Natural killer cell (primary cell): ENCODE measurements around the gene ATP8A1. TPM values are rescaled to one million over a fixed set of nuclear protein-coding genes. Genes with fewer than 3 reads are reported as not detected.

Experiments used
- ATAC-seq, 3 donors: fragments of 150-1000 bp in 2 of 3; fragments of 200-7000 bp in 1 of 3; cut with Tn5 transposase; 1 replicate in 1 of 3; 2 replicates in 2 of 3; pipeline ENCODE4 v1.10.0; 2021; ENCODE audit warnings: mild to moderate bottlenecking in 2 of 3, moderate library complexity in 2 of 3
- DNase-seq, 2 donors: peaks; one replicate each; pipeline versions ENCODE4 v3.0.0 to v3.0.0-alpha.2; 2013 to 2021; ENCODE audit warnings: mixed read lengths in 1 of 2
- H3K27ac ChIP-seq: one replicate; pipeline ENCODE4 v1.5.1; 2013; ENCODE audit warnings: mild to moderate bottlenecking, low read length
- H3K27me3 ChIP-seq: one replicate; pipeline ENCODE4 v1.6.1; 2013; ENCODE audit warnings: low read length; ENCODE audit not compliant: control insufficient read depth, insufficient read depth
- H3K36me3 ChIP-seq: one replicate; pipeline ENCODE4 v1.6.1; 2013; ENCODE audit warnings: low read length; ENCODE audit not compliant: control insufficient read depth, insufficient read depth
- H3K4me1 ChIP-seq: one replicate; pipeline ENCODE4 v1.6.1; 2013; ENCODE audit warnings: low read length; ENCODE audit not compliant: control insufficient read depth, insufficient read depth
- H3K4me3 ChIP-seq: one replicate; pipeline ENCODE4 v1.5.1; 2013; ENCODE audit warnings: low read length
- H3K9me3 ChIP-seq: one replicate; pipeline ENCODE4 v1.6.1; 2013; ENCODE audit warnings: low read length; ENCODE audit not compliant: control insufficient read depth, insufficient read depth
- H3K27ac Mint-ChIP-seq, 2 donors: one replicate each; pipeline ENCODE4 v1.8.0; 2022; ENCODE audit warnings: mild to moderate bottlenecking in 2 of 2, mixed read lengths in 2 of 2, moderate library complexity in 1 of 2
- H3K27me3 Mint-ChIP-seq, 2 donors: one replicate each; pipeline ENCODE4 v1.8.0; 2022; ENCODE audit warnings: low read depth in 2 of 2, mixed read lengths in 2 of 2
- H3K36me3 Mint-ChIP-seq: one replicate; pipeline ENCODE4 v1.8.0; 2022; ENCODE audit warnings: mixed read lengths
- H3K4me1 Mint-ChIP-seq, 2 donors: one replicate each; pipeline ENCODE4 v1.8.0; 2022; ENCODE audit warnings: mixed read lengths in 2 of 2
- H3K4me3 Mint-ChIP-seq: one replicate; pipeline ENCODE4 v1.8.0; 2022; ENCODE audit warnings: mild to moderate bottlenecking, moderate library complexity, mixed read lengths
- H3K9me3 Mint-ChIP-seq, 2 donors: one replicate each; pipeline ENCODE4 v1.8.0; 2022; ENCODE audit warnings: mixed read lengths in 2 of 2
- WGBS: methylation state at CpG from one replicate; pipeline ENCODE4 v1.1.7; 2013; ENCODE audit warnings: missing lambda C conversion rate; ENCODE audit not compliant: insufficient coverage; 5-methylcytosine and 5-hydroxymethylcytosine counted together
- intact Hi-C: fragments of 100-400 bp; cut with micrococcal nuclease; formaldehyde crosslinking; loops from one replicate; pipeline ENCODE4 v1.14.2; 2022
- total RNA-seq, 4 donors: library from RNA; stranded (reverse); fragments of 120-200 nt in 1 of 4; gene quantifications; one replicate each; pipeline versions ENCODE4 v1.2.3 to v1.2.4, GENCODE V29; 2013 to 2022
- TF ChIP-seq, protein P1 (sequence below): fragments of 200-600 bp; IDR thresholded peaks from one replicate; pipeline ENCODE4 v1.8.0; 2022; ENCODE audit warnings: antibody characterized with exemption

ATP8A1 gene
- total RNA-seq, 3 donors from 2014 or later (not counting 1 experiment from before 2014, with no cell fraction given): 84.8 to 156 (median 147) TPM

DNA sequence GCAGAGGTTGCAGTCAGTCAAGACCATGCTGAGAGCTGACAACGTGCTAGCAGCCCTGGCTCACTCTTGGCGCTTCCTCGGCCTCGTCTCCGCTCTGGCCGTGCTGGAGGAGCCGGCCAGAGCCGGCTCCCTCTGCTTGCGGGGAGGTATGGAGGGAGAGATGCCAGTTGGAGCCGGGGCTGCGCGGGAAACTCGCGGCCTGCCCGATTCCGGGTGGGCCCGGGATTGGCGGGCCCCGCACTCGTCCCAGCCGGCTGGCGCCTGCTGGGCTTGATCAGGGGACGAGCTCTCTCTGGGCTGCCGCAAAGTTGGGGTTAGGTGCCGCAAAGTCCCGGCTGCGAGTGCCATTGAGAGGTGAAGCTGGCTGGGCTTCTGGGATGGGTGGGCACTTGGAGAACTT, 287.4 kb downstream of the ATP8A1 start:
- H3K27ac ChIP-seq: no peak overlapping the region
- Mint-ChIP-seq H3K9me3 (peaks cover 0 to 2% of the 10 kb centered on the region in 2 donors), H3K4me1 (no peaks in the 10 kb centered on the region), H3K27ac (no peak overlapping the region), H3K36me3 (no peaks in the 10 kb centered on the region), H3K4me3 (no peak overlapping the region), H3K27me3 (peaks cover 3 to 6% of the 10 kb centered on the region in 2 donors)
- TF ChIP-seq, protein P1, sequence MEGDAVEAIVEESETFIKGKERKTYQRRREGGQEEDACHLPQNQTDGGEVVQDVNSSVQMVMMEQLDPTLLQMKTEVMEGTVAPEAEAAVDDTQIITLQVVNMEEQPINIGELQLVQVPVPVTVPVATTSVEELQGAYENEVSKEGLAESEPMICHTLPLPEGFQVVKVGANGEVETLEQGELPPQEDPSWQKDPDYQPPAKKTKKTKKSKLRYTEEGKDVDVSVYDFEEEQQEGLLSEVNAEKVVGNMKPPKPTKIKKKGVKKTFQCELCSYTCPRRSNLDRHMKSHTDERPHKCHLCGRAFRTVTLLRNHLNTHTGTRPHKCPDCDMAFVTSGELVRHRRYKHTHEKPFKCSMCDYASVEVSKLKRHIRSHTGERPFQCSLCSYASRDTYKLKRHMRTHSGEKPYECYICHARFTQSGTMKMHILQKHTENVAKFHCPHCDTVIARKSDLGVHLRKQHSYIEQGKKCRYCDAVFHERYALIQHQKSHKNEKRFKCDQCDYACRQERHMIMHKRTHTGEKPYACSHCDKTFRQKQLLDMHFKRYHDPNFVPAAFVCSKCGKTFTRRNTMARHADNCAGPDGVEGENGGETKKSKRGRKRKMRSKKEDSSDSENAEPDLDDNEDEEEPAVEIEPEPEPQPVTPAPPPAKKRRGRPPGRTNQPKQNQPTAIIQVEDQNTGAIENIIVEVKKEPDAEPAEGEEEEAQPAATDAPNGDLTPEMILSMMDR: no peak
- intact Hi-C loops: no loop called here
- no peaks in the 10 kb centered on the region for H3K9me3 ChIP-seq
- ATAC-seq (no peak), DNase-seq (no peak)
- no peaks in the 10 kb centered on the region for H3K4me1 ChIP-seq
- 96% methylated on average over 27 of the region's 27 CpGs for WGBS
- no peaks in the 10 kb centered on the region for H3K36me3 ChIP-seq
- H3K27me3 ChIP-seq: no peaks in the 10 kb centered on the region
- H3K4me3 ChIP-seq: no peak overlapping the region

DNA sequence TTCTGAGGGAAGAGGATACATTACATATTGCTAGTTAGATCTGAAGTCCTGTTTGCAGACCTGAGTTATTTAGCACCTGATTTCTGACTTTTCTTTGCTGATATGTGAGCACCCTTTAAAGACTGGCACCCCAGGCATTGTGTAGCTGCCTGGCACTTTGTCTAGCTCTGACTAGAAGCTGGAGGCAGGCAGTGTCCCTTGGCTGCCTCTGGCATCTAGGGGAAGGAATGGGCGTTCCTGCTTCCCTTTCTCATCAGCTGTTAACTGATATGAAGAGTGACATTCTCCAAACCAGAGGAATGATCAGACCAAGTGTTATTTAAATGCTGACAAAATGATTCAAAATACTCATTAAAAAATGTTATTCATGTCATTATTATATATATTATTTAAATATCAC, 289.9 kb downstream of the ATP8A1 start:
- no peak for DNase-seq
- no peak overlapping the region for H3K27ac ChIP-seq
- no peaks in the 10 kb centered on the region for H3K36me3 ChIP-seq
- Mint-ChIP-seq H3K27me3 (peaks cover 0 to 6% of the 10 kb centered on the region in 2 donors), H3K36me3 (no peaks in the 10 kb centered on the region), H3K27ac (no peak overlapping the region), H3K4me3 (no peak overlapping the region), H3K4me1 (no peaks in the 10 kb centered on the region), H3K9me3 (no peaks in the 10 kb centered on the region)
- intact Hi-C loops: no loop called here
- no peaks in the 10 kb centered on the region for H3K9me3 ChIP-seq
- H3K4me1 ChIP-seq: no peaks in the 10 kb centered on the region
- no peaks in the 10 kb centered on the region for H3K27me3 ChIP-seq
- no CpG with 5 or more reads among the region's 1 CpG for WGBS
- ATAC-seq: no peak
- TF ChIP-seq, protein P1: no peak
- no peak overlapping the region for H3K4me3 ChIP-seq

DNA sequence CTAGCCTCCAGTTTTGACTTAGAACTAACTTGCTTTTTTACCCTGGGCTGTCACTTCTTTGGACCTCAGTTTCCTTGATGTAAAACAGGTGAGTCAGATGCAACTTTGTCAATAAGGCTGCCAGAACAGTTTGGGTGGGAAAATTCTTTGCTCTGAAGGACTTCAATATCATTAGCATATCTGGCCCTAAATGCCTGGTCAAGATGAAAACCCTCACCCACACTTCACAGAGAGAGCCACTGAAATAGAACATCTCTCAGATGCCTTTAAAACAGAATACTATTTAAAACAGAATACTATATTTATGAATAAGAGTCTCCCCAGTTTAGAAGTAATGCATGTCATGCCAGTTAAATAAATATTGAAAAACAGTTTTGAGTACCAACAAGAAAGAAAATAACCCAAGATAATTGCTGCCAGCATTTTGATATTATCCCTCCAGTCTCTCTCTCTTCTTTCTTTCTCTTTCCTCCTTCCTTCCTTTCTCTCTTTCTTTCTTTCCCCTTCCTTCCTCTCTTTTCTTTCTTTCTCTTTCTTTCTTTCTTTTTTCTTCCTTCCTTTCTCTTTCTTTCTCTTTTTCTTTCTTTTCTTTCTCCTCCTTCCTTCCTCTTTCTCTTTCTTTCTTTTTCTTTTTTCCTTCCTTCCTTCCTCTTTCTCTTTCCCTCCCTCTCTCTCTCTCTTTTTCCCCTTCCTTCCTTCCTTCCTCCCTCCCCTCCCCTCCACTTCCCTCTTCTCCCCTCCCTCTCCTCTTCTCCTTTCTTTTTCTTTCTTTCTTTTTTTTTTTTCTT, 292.4 kb downstream of the ATP8A1 start:
- DNase-seq (no peak), ATAC-seq (no peak)
- H3K27ac ChIP-seq: no peak overlapping the region
- H3K9me3 ChIP-seq: no peaks in the 10 kb centered on the region
- TF ChIP-seq, protein P1: no peak
- Mint-ChIP-seq H3K4me1 (no peaks in the 10 kb centered on the region), H3K36me3 (no peaks in the 10 kb centered on the region), H3K27me3 (peaks cover 0 to 10% of the 10 kb centered on the region in 2 donors), H3K9me3 (no peaks in the 10 kb centered on the region), H3K4me3 (no peak overlapping the region), H3K27ac (no peak overlapping the region)
- intact Hi-C loops: no loop called here
- no peak overlapping the region for H3K4me3 ChIP-seq
- no peaks in the 10 kb centered on the region for H3K27me3 ChIP-seq
- no peaks in the 10 kb centered on the region for H3K36me3 ChIP-seq
- no peaks in the 10 kb centered on the region for H3K4me1 ChIP-seq

DNA sequence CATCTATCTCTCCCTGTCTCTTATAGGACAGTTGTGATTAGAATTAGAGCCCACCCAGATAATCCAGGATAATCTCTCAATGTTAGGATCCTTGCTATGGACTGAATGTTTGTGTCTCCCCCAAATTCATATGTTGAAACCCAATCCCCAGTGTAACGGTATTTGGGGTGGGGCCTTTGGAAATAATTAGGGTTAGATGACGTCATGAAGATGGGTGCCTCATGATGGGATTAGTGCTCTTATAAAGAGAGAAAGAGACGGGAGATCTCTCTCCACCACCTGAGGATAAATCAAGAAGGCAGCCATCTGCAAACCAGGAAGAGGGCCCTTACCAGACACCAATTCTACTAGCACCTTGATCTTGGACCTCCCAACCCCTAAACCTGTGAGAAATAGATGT, 293.3 kb downstream of the ATP8A1 start:
- Histone ChIP-seq H3K9me3 (no peaks in the 10 kb centered on the region), H3K4me3 (no peak overlapping the region), H3K36me3 (no peaks in the 10 kb centered on the region), H3K27me3 (no peaks in the 10 kb centered on the region), H3K4me1 (no peaks in the 10 kb centered on the region), H3K27ac (no peak overlapping the region)
- no peak for ATAC-seq
- no peaks in the 10 kb centered on the region for H3K36me3 Mint-ChIP-seq
- WGBS: 80% methylated on average over 2 of the region's 3 CpGs
- no peaks in the 10 kb centered on the region for H3K9me3 Mint-ChIP-seq
- intact Hi-C loops: no loop called here
- peaks cover 6 to 13% of the 10 kb centered on the region in 2 donors for H3K27me3 Mint-ChIP-seq
- H3K4me3 Mint-ChIP-seq: no peak overlapping the region
- no peak for DNase-seq
- H3K4me1 Mint-ChIP-seq: no peaks in the 10 kb centered on the region
- no peak overlapping the region for H3K27ac Mint-ChIP-seq
- TF ChIP-seq, protein P1: no peak
